ENCODE measurements around the gene TMEM132D. TPM values are rescaled to one million over a fixed set of nuclear protein-coding genes. Genes with fewer than 3 reads are reported as not detected.

TMEM132D gene
- total RNA-seq, 1 donor from 2014 or later, result 15.2 TPM

- Mint-ChIP-seq H3K27me3 (ENCODE audit: unreplicated experiment) (no peaks in the 10 kb centered on the region), H3K4me3 (ENCODE audit: unreplicated experiment) (no peak overlapping the region), H3K9me3 (ENCODE audit: unreplicated experiment) (no peaks in the 10 kb centered on the region), H3K27ac (ENCODE audit: unreplicated experiment) (peak overlapping the region; percentile 65), H3K36me3 (ENCODE audit: unreplicated experiment) (no peaks in the 10 kb centered on the region), H3K4me1 (ENCODE audit: unreplicated experiment) (peaks cover 23% of the 10 kb centered on the region)
- TF ChIP-seq CTCF (IDR thresholded peaks at IDR 0.05), result no peak
- DNase-seq (ENCODE audit: extremely low spot score, unreplicated experiment), result no peak
These were observed 126.7 kb downstream of the TMEM132D start for GRCh38 chr12:129776977-129777667.

GRCh38 chr12:129772501-129773493 is 131.0 kb downstream of the TMEM132D start:
- H3K4me3 Mint-ChIP-seq (ENCODE audit: unreplicated experiment), result no peak overlapping the region
- H3K36me3 Mint-ChIP-seq (ENCODE audit: unreplicated experiment), result peaks cover 3% of the 10 kb centered on the region
- H3K4me1 Mint-ChIP-seq (ENCODE audit: unreplicated experiment), result peaks cover 31% of the 10 kb centered on the region
- DNase-seq (ENCODE audit: extremely low spot score, unreplicated experiment), result no peak
- H3K9me3 Mint-ChIP-seq (ENCODE audit: unreplicated experiment), result no peaks in the 10 kb centered on the region
- H3K27ac Mint-ChIP-seq (ENCODE audit: unreplicated experiment), result peak overlapping the region; percentile 73
- TF ChIP-seq CTCF (IDR thresholded peaks at IDR 0.05), result no peak
- no peaks in the 10 kb centered on the region for H3K27me3 Mint-ChIP-seq (ENCODE audit: unreplicated experiment)

- DNase-seq (ENCODE audit: extremely low spot score, unreplicated experiment), result no peak
- Mint-ChIP-seq H3K4me1 (ENCODE audit: unreplicated experiment) (peaks cover 23% of the 10 kb centered on the region), H3K9me3 (ENCODE audit: unreplicated experiment) (peaks cover 8% of the 10 kb centered on the region), H3K36me3 (ENCODE audit: unreplicated experiment) (peaks cover 6% of the 10 kb centered on the region), H3K4me3 (ENCODE audit: unreplicated experiment) (no peak overlapping the region), H3K27me3 (ENCODE audit: unreplicated experiment) (no peaks in the 10 kb centered on the region), H3K27ac (ENCODE audit: unreplicated experiment) (no peak overlapping the region)
- TF ChIP-seq CTCF (IDR thresholded peaks at IDR 0.05), result no peak
These were observed 132.6 kb downstream of the TMEM132D start for GRCh38 chr12:129771238-129771637.

- peaks cover 6% of the 10 kb centered on the region for H3K4me1 Mint-ChIP-seq (ENCODE audit: unreplicated experiment)
- no peak overlapping the region for H3K27ac Mint-ChIP-seq (ENCODE audit: unreplicated experiment)
- no peak for DNase-seq (ENCODE audit: extremely low spot score, unreplicated experiment)
- H3K4me3 Mint-ChIP-seq (ENCODE audit: unreplicated experiment), result no peak overlapping the region
- peaks cover 6% of the 10 kb centered on the region for H3K36me3 Mint-ChIP-seq (ENCODE audit: unreplicated experiment)
- H3K27me3 Mint-ChIP-seq (ENCODE audit: unreplicated experiment), result no peaks in the 10 kb centered on the region
- peaks cover 12% of the 10 kb centered on the region for H3K9me3 Mint-ChIP-seq (ENCODE audit: unreplicated experiment)
- no peak for TF ChIP-seq CTCF (IDR thresholded peaks at IDR 0.05)
These were observed 138.1 kb downstream of the TMEM132D start for GRCh38 chr12:129765719-129766118.

GRCh38 chr12:129762436-129762835 is 141.4 kb downstream of the TMEM132D start:
- H3K9me3 Mint-ChIP-seq (ENCODE audit: unreplicated experiment), result peaks cover 8% of the 10 kb centered on the region
- H3K36me3 Mint-ChIP-seq (ENCODE audit: unreplicated experiment), result peaks cover under 1% of the 10 kb centered on the region
- H3K4me1 Mint-ChIP-seq (ENCODE audit: unreplicated experiment), result peaks cover 4% of the 10 kb centered on the region
- TF ChIP-seq CTCF (IDR thresholded peaks at IDR 0.05), result no peak
- H3K27me3 Mint-ChIP-seq (ENCODE audit: unreplicated experiment), result no peaks in the 10 kb centered on the region
- DNase-seq (ENCODE audit: extremely low spot score, unreplicated experiment), result no peak
- no peak overlapping the region for H3K4me3 Mint-ChIP-seq (ENCODE audit: unreplicated experiment)
- H3K27ac Mint-ChIP-seq (ENCODE audit: unreplicated experiment), result no peak overlapping the region
